WTC11 (cell line): Measurements from ENCODE around the gene RCAN2. TPM values are rescaled to one million over a fixed set of nuclear protein-coding genes. Genes with fewer than 3 reads are reported as not detected.

Source experiments
- ATAC-seq: fragments of 200-7000 bp; cut with Tn5 transposase; 2 replicates; pipeline ENCODE4 v1.10.0; 2021; ENCODE audit warnings: mild to moderate bottlenecking, moderate library complexity
- CTCF ChIA-PET: fragments of 300-600 bp; sonication (Branson Sonifier 250); formaldehyde crosslinking; loops from one replicate; lab custom pipeline; 2021; ENCODE audit warnings: antibody characterized with exemption; lab: Charles Lee
- POLR2A ChIA-PET: fragments of 350-600 bp; sonication (Branson Sonifier 250); formaldehyde crosslinking; loops from one replicate; lab custom pipeline; 2021; ENCODE audit warnings: antibody characterized with exemption; lab: Charles Lee
- DNase-seq: peaks from one replicate; pipeline ENCODE4 v3.0.0; 2021; ENCODE audit warnings: low spot score
- H3K27ac Mint-ChIP-seq: 2 replicates; pipeline ENCODE4 v1.8.0; 2021; ENCODE audit warnings: mixed read lengths
- H3K27me3 Mint-ChIP-seq: 2 replicates; pipeline ENCODE4 v1.8.0; 2021; ENCODE audit warnings: low read depth, mild to moderate bottlenecking, moderate library complexity, mixed read lengths
- H3K36me3 Mint-ChIP-seq: 2 replicates; pipeline ENCODE4 v1.8.0; 2021; ENCODE audit warnings: mixed read lengths
- H3K4me1 Mint-ChIP-seq: 2 replicates; pipeline ENCODE4 v1.8.0; 2022; ENCODE audit warnings: mixed read lengths
- H3K4me3 Mint-ChIP-seq: 2 replicates; pipeline ENCODE4 v1.8.0; 2021; ENCODE audit warnings: mild to moderate bottlenecking, moderate library complexity, mixed read lengths
- H3K9me3 Mint-ChIP-seq: 2 replicates; pipeline ENCODE4 v1.8.0; 2021; ENCODE audit warnings: mixed read lengths
- CREB1 ChIP-seq: sonication (generic); formaldehyde crosslinking; IDR thresholded peaks from 2 replicates; pipeline ENCODE4 v1.8.0; 2023; ENCODE audit warnings: mild to moderate bottlenecking, missing genetic modification reagents
- CREM ChIP-seq: sonication (generic); formaldehyde crosslinking; IDR thresholded peaks from 2 replicates; pipeline ENCODE4 v1.8.1; 2022; ENCODE audit warnings: mild to moderate bottlenecking, missing genetic modification reagents, moderate library complexity
- E2F5 ChIP-seq: sonication (generic); formaldehyde crosslinking; IDR thresholded peaks from 2 replicates; pipeline ENCODE4 v1.8.1; 2022; ENCODE audit warnings: mild to moderate bottlenecking, moderate library complexity, missing genetic modification reagents
- ELF4 ChIP-seq: sonication (generic); formaldehyde crosslinking; IDR thresholded peaks from 2 replicates; pipeline ENCODE4 v1.8.1; 2022; ENCODE audit warnings: low read depth, mild to moderate bottlenecking, moderate library complexity, missing genetic modification reagents
- ESRRA ChIP-seq: sonication (generic); formaldehyde crosslinking; IDR thresholded peaks from 2 replicates; pipeline ENCODE4 v1.8.1; 2022; ENCODE audit warnings: mild to moderate bottlenecking, missing genetic modification reagents, borderline replicate concordance
- GABPB1 ChIP-seq: sonication (generic); formaldehyde crosslinking; IDR thresholded peaks from 2 replicates; pipeline ENCODE4 v1.8.1; 2023; ENCODE audit warnings: mild to moderate bottlenecking, missing genetic modification reagents
- GRHL2 ChIP-seq: fragments of 250-450 bp; sonication (Bioruptor Pico); IDR thresholded peaks from 2 replicates; pipeline ENCODE4 v1.8.0; 2022; ENCODE audit warnings: mild to moderate bottlenecking, moderate library complexity; ENCODE audit not compliant: insufficient replicate concordance, severe bottlenecking
- HMGXB4 ChIP-seq: sonication (generic); formaldehyde crosslinking; IDR thresholded peaks from 2 replicates; pipeline ENCODE4 v1.8.1; 2023; ENCODE audit warnings: mild to moderate bottlenecking, moderate library complexity, missing genetic modification reagents
- IRF2 ChIP-seq: sonication (generic); formaldehyde crosslinking; IDR thresholded peaks from 2 replicates; pipeline ENCODE4 v1.8.0; 2022; ENCODE audit warnings: low read depth, missing genetic modification reagents, borderline replicate concordance
- JUN ChIP-seq: sonication (generic); formaldehyde crosslinking; IDR thresholded peaks from 2 replicates; pipeline ENCODE4 v1.8.0; 2023; ENCODE audit warnings: mild to moderate bottlenecking, missing genetic modification reagents
- MXD4 ChIP-seq: fragments of 250-450 bp; sonication (Bioruptor Pico); IDR thresholded peaks from 2 replicates; pipeline ENCODE4 v1.8.0; 2021; ENCODE audit warnings: mild to moderate bottlenecking, moderate library complexity, borderline replicate concordance
- MYBL2 ChIP-seq: sonication (generic); formaldehyde crosslinking; IDR thresholded peaks from 2 replicates; pipeline ENCODE4 v1.8.1; 2023; ENCODE audit warnings: mild to moderate bottlenecking, moderate library complexity, missing genetic modification reagents
- NFATC4 ChIP-seq: fragments of 250-450 bp; sonication (Bioruptor Pico); IDR thresholded peaks from 2 replicates; pipeline ENCODE4 v1.9.0; 2021; ENCODE audit warnings: mild to moderate bottlenecking
- NR1H2 ChIP-seq: sonication (generic); formaldehyde crosslinking; IDR thresholded peaks from 2 replicates; pipeline ENCODE4 v1.9.0; 2021; ENCODE audit warnings: mild to moderate bottlenecking, moderate library complexity, missing genetic modification reagents
- NR2C2 ChIP-seq: sonication (generic); formaldehyde crosslinking; IDR thresholded peaks from 2 replicates; pipeline ENCODE4 v1.8.0; 2022; ENCODE audit warnings: mild to moderate bottlenecking, missing genetic modification reagents
- OVOL2 ChIP-seq: fragments of 250-450 bp; sonication (Bioruptor Pico); IDR thresholded peaks from 2 replicates; pipeline ENCODE4 v1.9.0; 2021; ENCODE audit warnings: mild to moderate bottlenecking, borderline replicate concordance
- RELA ChIP-seq: sonication (generic); formaldehyde crosslinking; IDR thresholded peaks from 2 replicates; pipeline ENCODE4 v1.8.1; 2022; ENCODE audit warnings: missing genetic modification reagents, mild to moderate bottlenecking, borderline replicate concordance
- RORB ChIP-seq: fragments of 250-450 bp; sonication (Bioruptor Pico); IDR thresholded peaks from 2 replicates; pipeline ENCODE4 v1.9.0; 2021; ENCODE audit warnings: mild to moderate bottlenecking
- TEAD1 ChIP-seq: sonication (generic); formaldehyde crosslinking; IDR thresholded peaks from 2 replicates; pipeline ENCODE4 v1.8.0; 2022; ENCODE audit warnings: mild to moderate bottlenecking, missing genetic modification reagents
- ZBTB21 ChIP-seq: sonication (generic); formaldehyde crosslinking; IDR thresholded peaks from 2 replicates; pipeline ENCODE4 v1.8.1; 2023; ENCODE audit warnings: mild to moderate bottlenecking, missing genetic modification reagents, borderline replicate concordance
- ZNF219 ChIP-seq: sonication (generic); formaldehyde crosslinking; IDR thresholded peaks from 2 replicates; pipeline ENCODE4 v1.8.0; 2023; ENCODE audit warnings: missing genetic modification reagents, mild to moderate bottlenecking, borderline replicate concordance
- ZNF423 ChIP-seq: fragments of 250-450 bp; sonication (Bioruptor Pico); IDR thresholded peaks from 2 replicates; pipeline ENCODE4 v2.1.2; 2022; ENCODE audit warnings: mild to moderate bottlenecking, moderate library complexity
- ZNF425 ChIP-seq: fragments of 250-450 bp; sonication (Bioruptor Pico); conservative IDR thresholded peaks from 2 replicates; pipeline ENCODE4 v1.9.0; 2021; ENCODE audit warnings: mild to moderate bottlenecking
- total RNA-seq: library from RNA; stranded (reverse); gene quantifications from 3 replicates; pipeline ENCODE4 v1.2.3, GENCODE V29; 2021
- TF ChIP-seq, protein P1 (sequence below): fragments of 250-450 bp; sonication (Bioruptor Pico); IDR thresholded peaks from 2 replicates; pipeline ENCODE4 v1.9.0; 2021; ENCODE audit warnings: moderate library complexity, mild to moderate bottlenecking, inconsistent platforms, borderline replicate concordance
- TF ChIP-seq, protein P2 (sequence below): sonication (generic); formaldehyde crosslinking; IDR thresholded peaks from 2 replicates; pipeline ENCODE4 v1.8.0; 2022; ENCODE audit warnings: mild to moderate bottlenecking, missing genetic modification reagents
- TF ChIP-seq, protein P3 (sequence below): sonication (generic); formaldehyde crosslinking; IDR thresholded peaks from 2 replicates; pipeline ENCODE4 v1.8.1; 2023; ENCODE audit warnings: mild to moderate bottlenecking, missing genetic modification reagents, moderate library complexity

RCAN2 gene
- total RNA-seq, 1 experiment from 2014 or later = 3.9 TPM

- DNase-seq (no peak), ATAC-seq (no peak)
- Mint-ChIP-seq H3K36me3 (no peaks in the 10 kb centered on the region), H3K27ac (no peak overlapping the region), H3K27me3 (no peaks in the 10 kb centered on the region; the same call in 1 of the 2 replicates), H3K4me3 (no peak overlapping the region)
- TF ChIP-seq, protein P1, sequence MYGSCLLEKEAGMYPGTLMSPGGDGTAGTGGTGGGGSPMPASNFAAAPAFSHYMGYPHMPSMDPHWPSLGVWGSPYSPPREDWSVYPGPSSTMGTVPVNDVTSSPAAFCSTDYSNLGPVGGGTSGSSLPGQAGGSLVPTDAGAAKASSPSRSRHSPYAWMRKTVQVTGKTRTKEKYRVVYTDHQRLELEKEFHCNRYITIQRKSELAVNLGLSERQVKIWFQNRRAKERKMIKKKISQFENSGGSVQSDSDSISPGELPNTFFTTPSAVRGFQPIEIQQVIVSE = no peak
- no peak for TF ChIP-seq GRHL2 (CRISPR knock-in tag)
- TF ChIP-seq JUN (CRISPR knock-in tag) = no peak
- no peak for TF ChIP-seq NFATC4 (CRISPR knock-in tag)
- no peak for TF ChIP-seq NR1H2 (CRISPR knock-in tag)
- no peak for TF ChIP-seq ESRRA (CRISPR knock-in tag)
- no peak for TF ChIP-seq OVOL2 (CRISPR knock-in tag)
- no peak for TF ChIP-seq RORB
- TF ChIP-seq ZBTB21 (CRISPR knock-in tag) = no peak
- TF ChIP-seq GABPB1 (CRISPR knock-in tag) = no peak
- TF ChIP-seq, protein P2, sequence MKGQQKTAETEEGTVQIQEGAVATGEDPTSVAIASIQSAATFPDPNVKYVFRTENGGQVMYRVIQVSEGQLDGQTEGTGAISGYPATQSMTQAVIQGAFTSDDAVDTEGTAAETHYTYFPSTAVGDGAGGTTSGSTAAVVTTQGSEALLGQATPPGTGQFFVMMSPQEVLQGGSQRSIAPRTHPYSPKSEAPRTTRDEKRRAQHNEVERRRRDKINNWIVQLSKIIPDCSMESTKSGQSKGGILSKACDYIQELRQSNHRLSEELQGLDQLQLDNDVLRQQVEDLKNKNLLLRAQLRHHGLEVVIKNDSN (CRISPR knock-in tag) = no peak
- TF ChIP-seq HMGXB4 (CRISPR knock-in tag) = no peak
- TF ChIP-seq, all 79 proteins: peak for 0
- no peaks in the 10 kb centered on the region for H3K9me3 Mint-ChIP-seq
- ChIA-PET POLR2A (no interaction called here), CTCF (no interaction called here)
- H3K4me1 Mint-ChIP-seq = peaks cover 9% of the 10 kb centered on the region
Measured at GRCh38 chr6:46377209-46377608, 114.0 kb downstream of the RCAN2 start.

DNA sequence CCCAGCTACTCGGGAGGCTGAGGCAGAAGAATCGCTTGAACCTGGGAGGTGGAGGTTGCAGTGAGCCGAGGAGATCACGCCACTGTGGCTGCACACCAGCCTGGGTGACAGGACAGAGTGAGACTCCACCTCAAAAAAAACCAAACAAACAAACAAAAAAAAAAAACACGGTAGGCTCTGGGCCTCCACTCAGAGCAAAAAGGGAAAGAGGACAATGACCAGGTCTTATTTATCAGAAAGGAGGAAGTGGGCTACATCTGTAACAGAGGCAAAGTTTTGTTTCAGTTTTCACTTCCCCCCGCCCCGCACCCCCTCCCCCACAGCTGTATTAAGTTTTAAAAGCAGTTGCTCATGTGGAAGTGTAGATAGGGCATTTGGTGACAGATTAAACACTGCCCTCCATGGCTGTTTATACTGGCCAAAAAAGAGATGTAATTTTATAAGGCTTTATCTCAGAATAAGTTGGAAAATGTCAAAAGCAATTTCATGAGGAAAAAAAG, 114.6 kb downstream of the RCAN2 start:
- Mint-ChIP-seq H3K27ac (no peak overlapping the region), H3K36me3 (no peaks in the 10 kb centered on the region)
- TF ChIP-seq ZNF219 (CRISPR knock-in tag) (no peak), CREB1 (no peak), TEAD1 (CRISPR knock-in tag) (no peak), E2F5 (no peak), NR2C2 (CRISPR knock-in tag) (no peak), RELA (CRISPR knock-in tag) (no peak), MXD4 (no peak), ZNF425 (CRISPR knock-in tag) (no peak), MYBL2 (no peak), RORB (no peak), CREM (no peak), IRF2 (CRISPR knock-in tag) (no peak), ELF4 (CRISPR knock-in tag) (no peak), ZNF423 (CRISPR knock-in tag) (no peak)
- TF ChIP-seq, protein P3, sequence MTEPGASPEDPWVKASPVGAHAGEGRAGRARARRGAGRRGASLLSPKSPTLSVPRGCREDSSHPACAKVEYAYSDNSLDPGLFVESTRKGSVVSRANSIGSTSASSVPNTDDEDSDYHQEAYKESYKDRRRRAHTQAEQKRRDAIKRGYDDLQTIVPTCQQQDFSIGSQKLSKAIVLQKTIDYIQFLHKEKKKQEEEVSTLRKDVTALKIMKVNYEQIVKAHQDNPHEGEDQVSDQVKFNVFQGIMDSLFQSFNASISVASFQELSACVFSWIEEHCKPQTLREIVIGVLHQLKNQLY (CRISPR knock-in tag) = no peak
- TF ChIP-seq, protein P1 = no peak
- TF ChIP-seq, all 79 proteins: peak for 0
- ChIA-PET POLR2A (no interaction called here), CTCF (no interaction called here)
- Mint-ChIP-seq H3K4me3 (no peak overlapping the region), H3K4me1 (peaks cover 8% of the 10 kb centered on the region), H3K27me3 (no peaks in the 10 kb centered on the region; the same call in 1 of the 2 replicates), H3K9me3 (no peaks in the 10 kb centered on the region)
- no peak for ATAC-seq
- DNase-seq = no peak
